ENCODE results near the gene TANGO6. TPM values are rescaled to one million over a fixed set of nuclear protein-coding genes. Genes with fewer than 3 reads are reported as not detected.
A peak's percentile ranks its signal among the peaks of the same experiment; 100 is the strongest.

Gene TANGO6
- total RNA-seq, 6 experiments from 2014 or later, result 10.9 to 15.5 (median 14.2) TPM

- Histone ChIP-seq H3K4me1 (peaks cover 0 to 62% (median 15%) of the 10 kb centered on the region in 4 donors), H3K27ac (peak overlapping the region; percentile 6 to 86 (median 62)), H3K27me3 (no peaks in the 10 kb centered on the region), H3K36me3 (no peaks in the 10 kb centered on the region), H3K9me3 (no peaks in the 10 kb centered on the region), H3K4me3 (peak overlapping the region in 2 of 3 donors; percentile 0 to 28)
- ATAC-seq (peak; percentile 44 to 57 (median 54)), DNase-seq (peak in 1 of 3 donors; percentile 61)
- TF ChIP-seq CTCF (IDR thresholded peaks at IDR 0.05) (no peak), POLR2A (IDR thresholded peaks at IDR 0.05) (no peak)
- 33% methylated on average over 5 of the region's 5 CpGs for WGBS (ENCODE audit: insufficient coverage, low coverage, low lambda C conversion rate, missing lambda C conversion rate)
- intact Hi-C loops (cut with DNase I), result no loop called here
These were observed 51.4 kb downstream of the TANGO6 start for GRCh38 chr16:68894714-68895113.

DNA sequence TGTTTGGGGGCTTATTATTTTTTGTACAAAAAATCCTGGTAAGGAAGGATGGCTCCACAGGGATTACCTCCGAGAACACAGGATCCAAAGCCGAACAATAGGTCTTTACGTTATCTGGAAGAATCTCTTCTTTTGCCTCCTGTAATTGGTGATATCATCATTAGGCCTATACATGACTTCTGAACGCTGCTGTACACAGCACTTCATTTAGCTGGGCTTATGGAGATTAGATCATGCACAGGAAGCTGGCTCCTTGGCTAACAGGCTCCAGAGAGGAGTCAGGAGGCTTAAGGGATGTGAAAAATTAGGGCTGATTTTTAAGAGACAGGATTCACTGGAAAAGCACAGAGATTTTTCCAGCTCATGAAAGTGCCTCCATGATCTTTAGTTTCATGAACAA, 54.7 kb downstream of the TANGO6 start:
- WGBS (ENCODE audit: insufficient coverage, low coverage, low lambda C conversion rate, missing lambda C conversion rate), result 93% methylated on average over 3 of the region's 4 CpGs
- intact Hi-C loops (cut with DNase I), result no loop called here
- Histone ChIP-seq H3K4me3 (no peak overlapping the region), H3K27ac (no peak overlapping the region), H3K9me3 (no peaks in the 10 kb centered on the region), H3K27me3 (no peaks in the 10 kb centered on the region), H3K4me1 (peaks cover 0 to 60% (median 20%) of the 10 kb centered on the region in 4 donors), H3K36me3 (no peaks in the 10 kb centered on the region)
- ATAC-seq (no peak), DNase-seq (no peak)
- TF ChIP-seq CTCF (IDR thresholded peaks at IDR 0.05), result no peak

DNA sequence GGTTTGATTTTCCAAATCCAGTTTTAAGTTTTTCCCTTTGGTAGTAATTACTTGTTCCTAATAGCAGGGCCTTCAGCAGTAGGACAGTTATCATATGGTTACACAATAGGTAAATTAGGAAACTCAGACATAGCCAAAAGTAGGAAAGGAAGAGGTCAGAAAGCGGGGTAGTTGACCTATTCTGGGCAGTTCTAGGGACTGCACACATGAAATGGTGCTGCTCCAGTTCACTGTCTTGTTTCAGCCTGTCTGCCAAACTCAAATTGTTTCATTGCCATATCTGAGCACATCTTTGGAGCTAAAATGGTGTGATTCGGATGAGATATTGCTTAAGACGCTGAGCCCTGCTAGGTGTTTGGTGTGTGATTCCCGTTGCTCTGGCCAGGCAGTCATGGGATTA, 56.7 kb downstream of the TANGO6 start:
- WGBS (ENCODE audit: insufficient coverage, low coverage, low lambda C conversion rate, missing lambda C conversion rate), result 44% methylated on average over 4 of the region's 4 CpGs
- peak in 1 of 3 donors; percentile 73 for DNase-seq
- Histone ChIP-seq H3K27ac (peak overlapping the region in 2 of 3 donors; percentile 50 to 76), H3K9me3 (no peaks in the 10 kb centered on the region), H3K27me3 (no peaks in the 10 kb centered on the region), H3K4me3 (peak overlapping the region in 1 of 3 donors; percentile 15), H3K4me1 (peaks cover 0 to 49% (median 19%) of the 10 kb centered on the region in 4 donors), H3K36me3 (no peaks in the 10 kb centered on the region)
- ATAC-seq, result peak; percentile 82 to 95 (median 89)
- TF ChIP-seq CTCF (IDR thresholded peaks at IDR 0.05), result no peak
- no peak for TF ChIP-seq POLR2A (IDR thresholded peaks at IDR 0.05)
- intact Hi-C loops (cut with DNase I), result loop anchor here (5.0 to 10.0 kb wide), 2 partner anchors 205 to 222 kb away; partner anchors contain the start of gene HAS3 (in 1 of the 2)

DNA sequence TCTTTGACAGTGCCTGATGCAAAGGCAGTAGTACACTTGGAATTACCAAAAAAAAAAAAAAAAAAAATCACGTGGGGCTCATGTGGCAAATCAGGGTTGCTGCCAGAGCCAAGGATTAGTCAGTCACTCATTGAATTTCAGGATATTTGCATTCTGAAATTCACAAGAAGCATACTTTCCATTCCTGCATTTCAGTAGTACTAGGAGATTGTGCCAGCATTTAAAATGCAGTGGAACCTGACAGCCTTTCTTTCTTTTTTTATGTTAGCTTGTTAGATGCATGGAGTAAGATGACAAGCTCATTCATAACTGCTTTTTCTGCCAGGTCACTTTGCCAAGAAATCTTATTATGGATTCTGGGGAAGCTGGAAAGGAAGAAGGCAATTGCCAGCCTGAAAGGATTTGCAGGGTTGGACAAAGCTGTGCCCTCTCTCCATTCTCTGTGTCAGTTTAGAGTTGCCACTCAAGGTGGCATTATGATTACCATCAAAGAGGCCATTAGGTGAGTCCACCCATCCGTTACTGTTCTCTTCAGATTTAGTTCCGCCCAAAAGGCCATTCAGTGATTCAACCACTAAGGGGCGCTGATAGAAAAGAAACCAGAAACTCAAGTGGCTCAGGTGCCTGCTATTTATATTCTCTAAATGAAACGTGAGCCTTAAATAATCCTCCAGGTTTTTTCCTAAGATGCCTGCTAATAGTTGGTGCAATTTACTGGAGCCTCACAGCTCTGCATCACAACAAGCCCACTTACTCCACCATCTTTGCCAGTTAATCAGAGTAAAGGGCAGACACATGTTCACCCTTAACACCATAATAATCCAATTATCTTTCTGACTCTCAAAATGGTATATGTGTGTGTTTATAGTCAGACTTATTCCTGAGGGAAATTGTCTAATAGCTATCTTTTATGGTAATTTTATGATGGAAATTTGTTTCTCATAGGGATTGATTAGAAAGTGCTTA, 59.0 kb downstream of the TANGO6 start:
- Histone ChIP-seq H3K9me3 (no peaks in the 10 kb centered on the region), H3K27ac (peak overlapping the region in 1 of 3 donors; percentile 76), H3K27me3 (no peaks in the 10 kb centered on the region), H3K36me3 (no peaks in the 10 kb centered on the region), H3K4me1 (peaks cover 0 to 42% (median 17%) of the 10 kb centered on the region in 4 donors), H3K4me3 (no peak overlapping the region)
- no peak for TF ChIP-seq POLR2A (IDR thresholded peaks at IDR 0.05)
- peak; percentile 69 to 82 (median 79) for TF ChIP-seq CTCF (IDR thresholded peaks at IDR 0.05)
- 15% methylated on average over 5 of the region's 5 CpGs for WGBS (ENCODE audit: insufficient coverage, low coverage, low lambda C conversion rate, missing lambda C conversion rate)
- DNase-seq (peak in 1 of 3 donors; percentile 57), ATAC-seq (peak; percentile 72 to 77 (median 76))
- intact Hi-C loops (cut with DNase I), result loop anchor here (5.0 to 10.0 kb wide), 2 partner anchors 203 to 220 kb away; partner anchors contain the start of gene HAS3 (in 1 of the 2)
